GM18907 (cell line): ENCODE results near the gene WDR45.
A peak's percentile ranks its signal among the peaks of the same experiment; 100 is the strongest.
"Not testable (repeated sequence)": the region's sequence is repeated elsewhere in the genome, so short reads cannot be mapped to it uniquely, and the experiment has no call there.

Experiments used
- ATAC-seq: cut with Tn5 transposase; IDR thresholded peaks from one replicate; pipeline ENCODE4 v1.9.1; 2021; ENCODE audit warnings: mild to moderate bottlenecking, moderate library complexity; ENCODE audit not compliant: unreplicated experiment

The WDR45 gene

GRCh38 chrX:49079489-49080428, at the start of gene WDR45:
WDR45 (minus strand) TSS chrX:49079887; CDS start chrX:49078095, 1,792 bp downstream.
- ATAC-seq = peak; percentile 67

- no peak for ATAC-seq
Measured at GRCh38 chrX:49129427-49129826, 49.7 kb upstream of the WDR45 start.

- ATAC-seq = not testable (repeated sequence)
Measured at GRCh38 chrX:49127742-49128258, 48.1 kb upstream of the WDR45 start.

GRCh38 chrX:49122499-49122898, 42.8 kb upstream of the WDR45 start:
- ATAC-seq = no peak

GRCh38 chrX:49120091-49120490, 40.4 kb upstream of the WDR45 start:
- ATAC-seq = no peak

GRCh38 chrX:49117581-49117980, 37.9 kb upstream of the WDR45 start:
- ATAC-seq = no peak

GRCh38 chrX:49116716-49117115, 37.0 kb upstream of the WDR45 start:
- ATAC-seq = no peak

- ATAC-seq = no peak
Measured at GRCh38 chrX:49116076-49116475, 36.4 kb upstream of the WDR45 start.

- no peak for ATAC-seq
Measured at GRCh38 chrX:49111791-49112190, 32.1 kb upstream of the WDR45 start.

- no peak for ATAC-seq
Measured at GRCh38 chrX:49110417-49110816, 30.7 kb upstream of the WDR45 start.

GRCh38 chrX:49108641-49109040, 29.0 kb upstream of the WDR45 start:
- no peak for ATAC-seq

- ATAC-seq = no peak
Measured at GRCh38 chrX:49106930-49107329, 27.2 kb upstream of the WDR45 start.

- ATAC-seq = no peak
Measured at GRCh38 chrX:49106296-49106695, 26.6 kb upstream of the WDR45 start.

- no peak for ATAC-seq
Measured at GRCh38 chrX:49103637-49104036, 23.9 kb upstream of the WDR45 start.

GRCh38 chrX:49102190-49102589, 22.5 kb upstream of the WDR45 start:
- ATAC-seq = no peak

- peak; percentile 22 for ATAC-seq
Measured at GRCh38 chrX:49101629-49101984, 21.9 kb upstream of the WDR45 start.

GRCh38 chrX:49100704-49101628, 21.3 kb upstream of the WDR45 start:
- peak; percentile 90 for ATAC-seq

- no peak for ATAC-seq
Measured at GRCh38 chrX:49096419-49096818, 16.7 kb upstream of the WDR45 start.

- ATAC-seq = no peak
Measured at GRCh38 chrX:49089553-49089952, 9.9 kb upstream of the WDR45 start.

GRCh38 chrX:49082271-49082871, 2.7 kb upstream of the WDR45 start:
- ATAC-seq = no peak

GRCh38 chrX:49077941-49078340, 1.7 kb downstream of the WDR45 start:
- ATAC-seq = no peak
